Prostate gland (tissue), 2 donors: Measurements from ENCODE around the gene FGF12.

Experiments used
- CTCF ChIP-seq, 4 experiments: fragments of 200-600 bp in 2 of 4; fragments of 450-650 bp in 2 of 4; sonication (generic) in 2 of 4; IDR thresholded peaks; 1 replicate in 3 of 4; 2 replicates in 1 of 4; pipeline ENCODE4 v1.5.1; 2016 to 2019; ENCODE audit warnings: antibody characterized with exemption in 4 of 4, mild to moderate bottlenecking in 2 of 4, moderate library complexity in 2 of 4
- POLR2A ChIP-seq: fragments of 450-650 bp; IDR thresholded peaks from one replicate; pipeline ENCODE4 v1.6.1; 2016; ENCODE audit warnings: antibody characterized with exemption, mild to moderate bottlenecking
- POLR2AphosphoS5 ChIP-seq: sonication (generic); formaldehyde crosslinking; IDR thresholded peaks from one replicate; pipeline ENCODE4 v1.6.1; 2017; ENCODE audit warnings: antibody characterized with exemption

- no peak for TF ChIP-seq POLR2AphosphoS5
- TF ChIP-seq POLR2A, result no peak
- TF ChIP-seq CTCF (IDR thresholded peaks at IDR 0.05), result no peak
These were observed 395.5 kb downstream of the FGF12 start for GRCh38 chr3:192331749-192332385.
